ENCODE data around the gene BTN2A1. TPM values are rescaled to one million over a fixed set of nuclear protein-coding genes. Genes with fewer than 3 reads are reported as not detected.

The BTN2A1 gene
- total RNA-seq, 1 donor from 2014 or later = 29.2 TPM

- Mint-ChIP-seq H3K4me3 (no peak overlapping the region), H3K27ac (no peak overlapping the region), H3K9me3 (peaks cover 18% of the 10 kb centered on the region), H3K27me3 (ENCODE audit: low read depth) (peaks cover 5% of the 10 kb centered on the region), H3K4me1 (no peaks in the 10 kb centered on the region), H3K36me3 (peaks cover 6% of the 10 kb centered on the region)
- TF ChIP-seq, protein P1, sequence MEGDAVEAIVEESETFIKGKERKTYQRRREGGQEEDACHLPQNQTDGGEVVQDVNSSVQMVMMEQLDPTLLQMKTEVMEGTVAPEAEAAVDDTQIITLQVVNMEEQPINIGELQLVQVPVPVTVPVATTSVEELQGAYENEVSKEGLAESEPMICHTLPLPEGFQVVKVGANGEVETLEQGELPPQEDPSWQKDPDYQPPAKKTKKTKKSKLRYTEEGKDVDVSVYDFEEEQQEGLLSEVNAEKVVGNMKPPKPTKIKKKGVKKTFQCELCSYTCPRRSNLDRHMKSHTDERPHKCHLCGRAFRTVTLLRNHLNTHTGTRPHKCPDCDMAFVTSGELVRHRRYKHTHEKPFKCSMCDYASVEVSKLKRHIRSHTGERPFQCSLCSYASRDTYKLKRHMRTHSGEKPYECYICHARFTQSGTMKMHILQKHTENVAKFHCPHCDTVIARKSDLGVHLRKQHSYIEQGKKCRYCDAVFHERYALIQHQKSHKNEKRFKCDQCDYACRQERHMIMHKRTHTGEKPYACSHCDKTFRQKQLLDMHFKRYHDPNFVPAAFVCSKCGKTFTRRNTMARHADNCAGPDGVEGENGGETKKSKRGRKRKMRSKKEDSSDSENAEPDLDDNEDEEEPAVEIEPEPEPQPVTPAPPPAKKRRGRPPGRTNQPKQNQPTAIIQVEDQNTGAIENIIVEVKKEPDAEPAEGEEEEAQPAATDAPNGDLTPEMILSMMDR (IDR thresholded peaks at IDR 0.05; ENCODE audit: unreplicated experiment) = no peak
- no peak for DNase-seq (ENCODE audit: low spot score in 2 of 2, unreplicated experiment in 2 of 2)
Observed at GRCh38 chr6:26485112-26485780, 27.5 kb downstream of the BTN2A1 start.

DNA sequence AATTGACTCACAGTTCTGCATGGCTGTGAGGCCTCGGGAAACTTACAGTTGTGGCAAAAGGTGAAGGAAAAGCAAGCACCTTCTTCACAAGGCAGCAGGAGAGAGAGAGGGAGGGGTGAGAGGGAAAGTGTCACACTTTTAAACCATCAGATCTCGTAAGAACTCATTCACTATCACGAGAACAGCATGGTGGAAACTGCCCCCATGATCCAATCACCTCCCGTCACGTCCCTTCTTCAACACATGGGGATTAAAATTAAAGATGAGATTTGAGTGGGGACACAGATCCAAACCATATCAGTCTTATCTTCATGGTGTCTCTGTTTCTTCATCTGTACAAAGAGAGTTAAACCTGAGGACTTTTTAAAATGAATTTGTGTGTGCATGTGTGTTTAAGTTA, 28.6 kb downstream of the BTN2A1 start:
- H3K9me3 Mint-ChIP-seq = peaks cover 14% of the 10 kb centered on the region
- DNase-seq (ENCODE audit: low spot score in 2 of 2, unreplicated experiment in 2 of 2) = no peak
- no peak overlapping the region for H3K27ac Mint-ChIP-seq
- H3K27me3 Mint-ChIP-seq (ENCODE audit: low read depth) = peaks cover 5% of the 10 kb centered on the region
- peaks cover 4% of the 10 kb centered on the region for H3K4me1 Mint-ChIP-seq
- H3K4me3 Mint-ChIP-seq = no peak overlapping the region
- H3K36me3 Mint-ChIP-seq = peaks cover 6% of the 10 kb centered on the region
- TF ChIP-seq, protein P1 (IDR thresholded peaks at IDR 0.05; ENCODE audit: unreplicated experiment) = no peak

DNA sequence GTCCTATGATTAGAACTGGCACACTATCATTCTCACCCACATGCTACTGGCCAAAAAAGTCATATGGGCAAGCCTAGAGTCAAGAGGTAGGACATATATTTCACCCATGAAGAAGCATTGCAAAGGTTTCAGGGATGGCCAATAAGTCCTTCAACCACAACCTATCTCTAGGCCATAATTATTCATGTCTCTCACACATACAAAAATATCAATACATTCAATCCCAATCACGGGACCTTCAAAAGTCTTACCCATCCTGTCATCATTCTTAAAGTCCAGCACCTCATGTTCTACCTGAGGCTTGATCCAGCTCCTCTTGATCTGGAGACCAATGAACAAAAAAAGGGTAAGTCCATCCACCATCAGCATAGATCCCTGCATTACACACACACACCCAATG, 29.7 kb downstream of the BTN2A1 start:
- H3K27me3 Mint-ChIP-seq (ENCODE audit: low read depth) = peaks cover 5% of the 10 kb centered on the region
- H3K9me3 Mint-ChIP-seq = peaks cover 14% of the 10 kb centered on the region
- H3K36me3 Mint-ChIP-seq = peaks cover 6% of the 10 kb centered on the region
- TF ChIP-seq, protein P1 (IDR thresholded peaks at IDR 0.05; ENCODE audit: unreplicated experiment) = no peak
- peaks cover 12% of the 10 kb centered on the region for H3K4me1 Mint-ChIP-seq
- DNase-seq (ENCODE audit: low spot score in 2 of 2, unreplicated experiment in 2 of 2) = no peak
- H3K27ac Mint-ChIP-seq = no peak overlapping the region
- H3K4me3 Mint-ChIP-seq = no peak overlapping the region

- H3K36me3 Mint-ChIP-seq = peaks cover 6% of the 10 kb centered on the region
- no peak overlapping the region for H3K4me3 Mint-ChIP-seq
- peaks cover 10% of the 10 kb centered on the region for H3K9me3 Mint-ChIP-seq
- peaks cover 6% of the 10 kb centered on the region for H3K27me3 Mint-ChIP-seq (ENCODE audit: low read depth)
- DNase-seq (ENCODE audit: low spot score in 2 of 2, unreplicated experiment in 2 of 2) = no peak
- H3K27ac Mint-ChIP-seq = no peak overlapping the region
- peaks cover 15% of the 10 kb centered on the region for H3K4me1 Mint-ChIP-seq
- TF ChIP-seq, protein P1 (IDR thresholded peaks at IDR 0.05; ENCODE audit: unreplicated experiment) = no peak
Observed at GRCh38 chr6:26489996-26490964, 32.5 kb downstream of the BTN2A1 start.

- no peak for DNase-seq (ENCODE audit: low spot score in 2 of 2, unreplicated experiment in 2 of 2)
- Mint-ChIP-seq H3K27me3 (ENCODE audit: low read depth) (peaks cover 13% of the 10 kb centered on the region), H3K4me3 (no peak overlapping the region), H3K27ac (peak overlapping the region; percentile 47), H3K4me1 (peaks cover 15% of the 10 kb centered on the region), H3K9me3 (peaks cover 10% of the 10 kb centered on the region), H3K36me3 (peaks cover 6% of the 10 kb centered on the region)
- TF ChIP-seq, protein P1 (IDR thresholded peaks at IDR 0.05; ENCODE audit: unreplicated experiment) = no peak
Observed at GRCh38 chr6:26491604-26492003, 33.8 kb downstream of the BTN2A1 start.

Measured in mesothelial cell of epicardium (in vitro differentiated cells).